ENCODE measurements around the gene MAPK12.

MAPK12 gene

DNA sequence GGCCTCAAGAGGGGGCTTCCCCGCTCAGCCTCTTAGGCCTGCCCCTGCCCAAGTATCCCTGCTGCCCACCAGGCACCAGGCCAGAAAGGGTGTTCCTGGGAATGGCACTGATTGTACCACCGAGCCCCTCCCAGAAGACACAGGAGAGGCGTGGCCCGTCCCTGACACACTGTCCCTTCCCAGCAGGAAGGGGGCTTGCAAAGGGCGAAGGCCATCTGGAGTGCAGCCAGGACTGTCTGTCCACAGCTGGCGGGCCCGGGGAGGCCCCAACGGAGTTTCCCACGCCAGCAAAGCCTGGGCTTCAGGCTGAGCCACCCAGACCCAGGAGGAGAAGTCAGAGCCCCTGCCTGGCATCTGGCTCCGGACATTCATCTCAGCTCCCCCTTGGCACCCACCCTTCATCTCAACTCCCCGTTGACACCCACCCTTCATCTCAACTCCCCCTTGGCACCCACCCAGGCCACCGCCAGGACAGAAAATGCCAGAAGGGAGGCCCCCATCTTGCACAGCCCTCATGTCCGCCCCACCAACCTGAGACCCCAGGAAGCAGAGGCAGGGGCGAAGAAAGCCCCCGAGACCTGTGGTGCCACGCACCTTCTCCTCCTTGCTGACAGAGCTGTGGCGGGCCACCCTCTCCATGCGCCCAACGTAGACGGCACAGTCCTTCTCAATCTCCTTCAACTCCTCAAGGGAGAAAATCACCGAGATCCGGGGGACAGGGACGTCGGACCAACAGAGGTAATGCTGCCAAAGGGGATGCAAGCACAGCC lies 36.1 kb downstream of the MAPK12 start:
- H3K9me3 Mint-ChIP-seq: no peaks in the 10 kb centered on the region
- H3K36me3 Mint-ChIP-seq (ENCODE audit: low read depth): peaks cover 37% of the 10 kb centered on the region
- H3K27ac Mint-ChIP-seq: no peak overlapping the region
- TF ChIP-seq, protein P1, sequence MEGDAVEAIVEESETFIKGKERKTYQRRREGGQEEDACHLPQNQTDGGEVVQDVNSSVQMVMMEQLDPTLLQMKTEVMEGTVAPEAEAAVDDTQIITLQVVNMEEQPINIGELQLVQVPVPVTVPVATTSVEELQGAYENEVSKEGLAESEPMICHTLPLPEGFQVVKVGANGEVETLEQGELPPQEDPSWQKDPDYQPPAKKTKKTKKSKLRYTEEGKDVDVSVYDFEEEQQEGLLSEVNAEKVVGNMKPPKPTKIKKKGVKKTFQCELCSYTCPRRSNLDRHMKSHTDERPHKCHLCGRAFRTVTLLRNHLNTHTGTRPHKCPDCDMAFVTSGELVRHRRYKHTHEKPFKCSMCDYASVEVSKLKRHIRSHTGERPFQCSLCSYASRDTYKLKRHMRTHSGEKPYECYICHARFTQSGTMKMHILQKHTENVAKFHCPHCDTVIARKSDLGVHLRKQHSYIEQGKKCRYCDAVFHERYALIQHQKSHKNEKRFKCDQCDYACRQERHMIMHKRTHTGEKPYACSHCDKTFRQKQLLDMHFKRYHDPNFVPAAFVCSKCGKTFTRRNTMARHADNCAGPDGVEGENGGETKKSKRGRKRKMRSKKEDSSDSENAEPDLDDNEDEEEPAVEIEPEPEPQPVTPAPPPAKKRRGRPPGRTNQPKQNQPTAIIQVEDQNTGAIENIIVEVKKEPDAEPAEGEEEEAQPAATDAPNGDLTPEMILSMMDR (IDR thresholded peaks at IDR 0.05; ENCODE audit: unreplicated experiment in 3 of 3): no peak
- H3K27me3 Mint-ChIP-seq (ENCODE audit: low read depth): no peaks in the 10 kb centered on the region
- no peaks in the 10 kb centered on the region for H3K4me1 Mint-ChIP-seq
- no peak overlapping the region for H3K4me3 Mint-ChIP-seq

- TF ChIP-seq, protein P1 (IDR thresholded peaks at IDR 0.05; ENCODE audit: unreplicated experiment in 3 of 3): no peak
- H3K27me3 Mint-ChIP-seq (ENCODE audit: low read depth): no peaks in the 10 kb centered on the region
Observed at GRCh38 chr22:50224071-50224470, 37.4 kb downstream of the MAPK12 start.

DNA sequence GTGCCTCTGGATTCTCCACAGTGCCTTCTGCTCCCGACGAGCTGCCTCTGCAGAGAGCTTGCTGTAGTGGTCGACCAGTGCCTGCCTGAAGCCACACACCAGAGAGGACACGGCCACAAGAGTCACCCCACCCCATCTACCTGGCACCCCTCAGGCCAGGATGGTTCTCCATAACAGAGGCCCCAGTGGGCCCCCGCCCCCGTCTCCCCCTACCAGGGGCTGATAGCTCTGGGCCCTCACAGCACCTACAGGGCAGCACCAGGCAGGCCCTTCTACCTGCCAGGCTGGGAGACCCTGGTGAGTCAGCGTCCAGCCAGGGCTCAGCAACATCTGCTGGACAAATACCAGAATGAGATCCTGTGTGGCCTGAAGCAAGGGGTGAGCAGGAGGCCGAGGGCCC lies 39.0 kb downstream of the MAPK12 start:
- H3K9me3 Mint-ChIP-seq: no peaks in the 10 kb centered on the region
- no peaks in the 10 kb centered on the region for H3K4me1 Mint-ChIP-seq

More at GRCh38 chr22:50224071-50224470, 37.4 kb downstream of the MAPK12 start:
- H3K36me3 Mint-ChIP-seq (ENCODE audit: low read depth): peaks cover 29% of the 10 kb centered on the region
- no peak overlapping the region for H3K4me3 Mint-ChIP-seq
- no peak overlapping the region for H3K27ac Mint-ChIP-seq
- no peaks in the 10 kb centered on the region for H3K9me3 Mint-ChIP-seq
- H3K4me1 Mint-ChIP-seq: no peaks in the 10 kb centered on the region

DNA sequence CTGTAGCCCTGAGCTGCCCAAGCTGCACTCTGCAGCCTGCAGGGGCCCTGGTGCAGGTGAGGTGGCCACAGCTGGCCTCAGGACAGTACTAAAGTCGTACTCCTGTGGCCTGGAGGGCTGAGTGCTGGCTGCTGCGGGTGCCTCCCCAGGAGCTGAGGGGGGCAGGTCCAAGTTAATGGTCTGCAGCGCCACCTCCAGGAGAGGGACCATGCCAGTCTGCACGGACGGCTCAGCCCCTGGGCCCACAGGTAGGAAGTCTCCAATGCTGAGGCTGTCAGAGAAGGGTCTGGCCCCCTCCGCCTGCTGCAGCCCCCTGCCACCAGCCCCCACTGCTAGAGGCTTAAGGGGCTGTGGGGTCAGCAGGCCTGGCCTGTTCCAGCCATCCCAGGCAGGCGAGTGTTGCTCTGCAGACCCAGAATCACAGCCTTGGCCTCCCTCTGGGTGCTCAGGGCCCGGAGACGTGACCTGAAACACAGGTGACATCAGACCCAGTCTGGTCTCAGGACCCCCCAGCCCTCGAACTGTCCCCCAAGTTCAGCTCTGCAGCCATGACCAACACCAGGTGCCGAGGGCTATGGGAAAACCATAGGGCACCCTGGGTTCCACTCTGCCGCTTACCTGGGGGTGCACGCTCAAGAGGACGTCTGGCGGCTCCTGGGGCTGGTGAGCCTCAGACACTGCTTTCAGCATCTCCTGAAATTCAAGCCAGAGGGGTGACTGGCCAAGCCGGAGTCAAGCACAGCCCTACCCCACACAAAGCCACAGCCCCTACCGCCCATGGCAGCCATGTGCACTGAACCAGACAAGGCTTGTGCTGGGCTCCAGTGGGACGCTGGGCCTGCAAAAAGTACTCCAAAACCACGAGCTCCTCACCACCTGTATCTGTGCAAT lies 39.8 kb downstream of the MAPK12 start:
- no peak overlapping the region for H3K4me3 Mint-ChIP-seq
- no peak overlapping the region for H3K27ac Mint-ChIP-seq
- H3K27me3 Mint-ChIP-seq (ENCODE audit: low read depth): no peaks in the 10 kb centered on the region
- TF ChIP-seq, protein P1 (IDR thresholded peaks at IDR 0.05; ENCODE audit: unreplicated experiment in 3 of 3): no peak
- no peaks in the 10 kb centered on the region for H3K9me3 Mint-ChIP-seq
- no peaks in the 10 kb centered on the region for H3K4me1 Mint-ChIP-seq
- peaks cover 22% of the 10 kb centered on the region for H3K36me3 Mint-ChIP-seq (ENCODE audit: low read depth)

More for the DNA sequence above, 39.0 kb downstream of the MAPK12 start:
- TF ChIP-seq, protein P1 (IDR thresholded peaks at IDR 0.05; ENCODE audit: unreplicated experiment in 3 of 3): no peak
- peaks cover 26% of the 10 kb centered on the region for H3K36me3 Mint-ChIP-seq (ENCODE audit: low read depth)
- H3K27ac Mint-ChIP-seq: no peak overlapping the region
- no peak overlapping the region for H3K4me3 Mint-ChIP-seq
- no peaks in the 10 kb centered on the region for H3K27me3 Mint-ChIP-seq (ENCODE audit: low read depth)

GRCh38 chr22:50220603-50221409 lies 40.7 kb downstream of the MAPK12 start:
- Mint-ChIP-seq H3K27me3 (ENCODE audit: low read depth) (no peaks in the 10 kb centered on the region), H3K4me3 (no peak overlapping the region), H3K27ac (no peak overlapping the region), H3K4me1 (no peaks in the 10 kb centered on the region), H3K36me3 (ENCODE audit: low read depth) (peaks cover 21% of the 10 kb centered on the region), H3K9me3 (no peaks in the 10 kb centered on the region)
- TF ChIP-seq, protein P1 (IDR thresholded peaks at IDR 0.05; ENCODE audit: unreplicated experiment in 3 of 3): no peak
